GM12892 (cell line): ENCODE results near the gene TTC33.

Experiments
- POLR2A ChIP-seq: IDR thresholded peaks from 2 replicates; pipeline ENCODE4 v1.6.1; 2011; ENCODE audit warnings: low read depth, low read length, control low read depth
- POLR2AphosphoS5 ChIP-seq: IDR thresholded peaks from 2 replicates; pipeline ENCODE4 v1.6.1; 2011; ENCODE audit warnings: low read depth, low read length, control low read depth
- TAF1 ChIP-seq: IDR thresholded peaks from 2 replicates; pipeline ENCODE4 v1.6.1; 2011; ENCODE audit warnings: low read depth, mild to moderate bottlenecking, control low read depth, low read length, borderline replicate concordance

DNA sequence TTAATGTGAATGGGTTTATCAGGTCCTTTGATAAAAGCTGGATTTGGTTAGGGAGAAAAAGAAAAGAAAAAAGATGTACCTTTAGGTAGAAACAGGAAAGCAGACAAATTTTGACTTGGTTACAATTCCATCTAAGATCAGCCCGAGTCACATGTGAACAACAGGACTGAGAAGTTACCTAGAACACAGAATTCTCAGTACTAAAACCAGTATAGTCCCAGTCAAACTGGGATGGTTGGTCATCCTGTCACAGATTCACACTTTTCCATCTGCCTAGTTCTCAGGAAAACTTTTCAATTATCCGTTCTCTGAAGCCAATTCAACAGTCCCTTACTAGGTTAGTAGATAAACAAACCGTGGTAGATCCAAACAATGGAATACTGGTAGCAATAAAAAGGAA lies 266.3 kb downstream of the TTC33 start:
- TF ChIP-seq POLR2A (no peak), POLR2AphosphoS5 (no peak), TAF1 (no peak)
